ENCODE measurements around the gene MICU1. TPM values are rescaled to one million over a fixed set of nuclear protein-coding genes. Genes with fewer than 3 reads are reported as not detected.
"Not testable (repeated sequence)": the region's sequence is repeated elsewhere in the genome, so short reads cannot be mapped to it uniquely, and the experiment has no call there.

MICU1 gene
- total RNA-seq, 1 experiment from 2014 or later: 36.0 TPM

DNA sequence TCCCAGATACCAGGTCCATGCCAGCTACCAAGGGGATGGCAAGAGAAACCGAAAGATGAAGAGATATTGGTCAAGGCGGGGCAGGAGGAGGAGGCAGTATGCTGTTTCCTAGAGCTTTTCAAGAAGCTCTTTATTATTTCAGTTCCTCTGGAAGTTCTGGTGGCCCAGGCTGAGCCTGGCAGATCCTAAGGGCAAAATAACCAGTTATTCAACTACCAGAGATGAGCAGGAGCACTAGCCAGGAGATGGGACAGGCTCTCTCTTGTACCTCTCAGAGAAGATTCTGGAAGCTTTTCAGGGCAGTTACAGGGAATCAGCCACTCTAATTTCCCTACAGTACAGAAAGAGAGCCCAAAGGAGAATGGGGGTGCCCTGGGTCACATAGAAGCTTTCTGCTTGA is 276.4 kb downstream of the MICU1 start:
- Mint-ChIP-seq H3K36me3 (peaks cover 3% of the 10 kb centered on the region; the same call in 1 of the 2 replicates), H3K9me3 (no peaks in the 10 kb centered on the region), H3K4me3 (no peak overlapping the region), H3K27ac (no peak overlapping the region), H3K27me3 (ENCODE audit: low read depth) (no peaks in the 10 kb centered on the region), H3K4me1 (peaks cover 20% of the 10 kb centered on the region)
- DNase-seq (ENCODE audit: low spot score) (no peak), ATAC-seq (no peak)
- POLR2A ChIA-PET: no interaction called here
- TF ChIP-seq TEAD1 (CRISPR knock-in tag; IDR thresholded peaks at IDR 0.05) (no peak), ZBTB43 (CRISPR knock-in tag; IDR thresholded peaks at IDR 0.05) (no peak), NFATC4 (CRISPR knock-in tag; IDR thresholded peaks at IDR 0.05) (no peak), CREM (CRISPR knock-in tag; IDR thresholded peaks at IDR 0.05) (no peak), ZNF263 (CRISPR knock-in tag; IDR thresholded peaks at IDR 0.05; ENCODE audit: low read depth) (no peak), RELA (CRISPR knock-in tag; IDR thresholded peaks at IDR 0.05; ENCODE audit: borderline replicate concordance) (no peak), ZNF138 (CRISPR knock-in tag; conservative IDR thresholded peaks at IDR 0.05) (no peak)
- TF ChIP-seq, protein P1, sequence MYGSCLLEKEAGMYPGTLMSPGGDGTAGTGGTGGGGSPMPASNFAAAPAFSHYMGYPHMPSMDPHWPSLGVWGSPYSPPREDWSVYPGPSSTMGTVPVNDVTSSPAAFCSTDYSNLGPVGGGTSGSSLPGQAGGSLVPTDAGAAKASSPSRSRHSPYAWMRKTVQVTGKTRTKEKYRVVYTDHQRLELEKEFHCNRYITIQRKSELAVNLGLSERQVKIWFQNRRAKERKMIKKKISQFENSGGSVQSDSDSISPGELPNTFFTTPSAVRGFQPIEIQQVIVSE (CRISPR knock-in tag; IDR thresholded peaks at IDR 0.05; ENCODE audit: borderline replicate concordance): no peak
- TF ChIP-seq, protein P2, sequence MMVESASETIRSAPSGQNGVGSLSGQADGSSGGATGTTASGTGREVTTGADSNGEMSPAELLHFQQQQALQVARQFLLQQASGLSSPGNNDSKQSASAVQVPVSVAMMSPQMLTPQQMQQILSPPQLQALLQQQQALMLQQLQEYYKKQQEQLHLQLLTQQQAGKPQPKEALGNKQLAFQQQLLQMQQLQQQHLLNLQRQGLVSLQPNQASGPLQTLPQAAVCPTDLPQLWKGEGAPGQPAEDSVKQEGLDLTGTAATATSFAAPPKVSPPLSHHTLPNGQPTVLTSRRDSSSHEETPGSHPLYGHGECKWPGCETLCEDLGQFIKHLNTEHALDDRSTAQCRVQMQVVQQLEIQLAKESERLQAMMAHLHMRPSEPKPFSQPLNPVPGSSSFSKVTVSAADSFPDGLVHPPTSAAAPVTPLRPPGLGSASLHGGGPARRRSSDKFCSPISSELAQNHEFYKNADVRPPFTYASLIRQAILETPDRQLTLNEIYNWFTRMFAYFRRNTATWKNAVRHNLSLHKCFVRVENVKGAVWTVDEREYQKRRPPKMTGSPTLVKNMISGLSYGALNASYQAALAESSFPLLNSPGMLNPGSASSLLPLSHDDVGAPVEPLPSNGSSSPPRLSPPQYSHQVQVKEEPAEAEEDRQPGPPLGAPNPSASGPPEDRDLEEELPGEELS (CRISPR knock-in tag; IDR thresholded peaks at IDR 0.05): no peak
- CTCF ChIA-PET: interaction anchor here (1.0 to 1.5 kb wide), 2 partner anchors 8 to 26 kb away, joined by 3 to 4 read pairs; no protein-coding TSS in a partner anchor

DNA sequence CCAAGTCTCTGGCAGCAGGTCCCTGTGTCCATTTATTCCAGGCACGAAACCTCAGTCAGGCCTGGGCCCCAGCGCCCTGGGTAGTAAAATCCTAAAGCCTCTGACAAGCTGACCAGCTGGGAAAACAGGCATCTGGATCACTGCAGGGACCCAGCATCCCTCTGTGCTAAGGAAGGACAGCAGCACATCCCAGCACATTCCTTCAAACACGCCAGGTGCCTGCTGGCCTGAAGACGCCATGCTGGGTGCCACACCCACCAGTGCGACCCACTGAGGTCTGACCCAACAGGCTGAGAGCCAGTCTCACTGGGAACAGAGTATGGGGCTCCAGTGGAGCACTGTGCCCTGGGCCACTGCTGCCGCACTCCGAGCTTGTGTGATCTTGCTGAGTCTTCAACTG is 277.6 kb downstream of the MICU1 start:
- CTCF ChIA-PET: interaction anchor here (0.5 to 1.1 kb wide), 2 partner anchors 8 to 80 kb away, joined by 3 read pairs; no protein-coding TSS in a partner anchor
- no peaks in the 10 kb centered on the region for H3K27me3 Mint-ChIP-seq (ENCODE audit: low read depth)
- peaks cover 15% of the 10 kb centered on the region for H3K4me1 Mint-ChIP-seq
- DNase-seq (ENCODE audit: low spot score): no peak
- no peak overlapping the region for H3K4me3 Mint-ChIP-seq
- H3K27ac Mint-ChIP-seq: 0 out of 2 replicates have a peak overlapping the region, but pooled peaks have one; percentile 45
- peaks cover 3% of the 10 kb centered on the region for H3K36me3 Mint-ChIP-seq
- TF ChIP-seq PRRX2 (CRISPR knock-in tag; IDR thresholded peaks at IDR 0.05): no peak
- TF ChIP-seq GRHL2 (CRISPR knock-in tag; IDR thresholded peaks at IDR 0.05; ENCODE audit: insufficient replicate concordance, severe bottlenecking): no peak
- no peak for TF ChIP-seq NFYB (CRISPR knock-in tag; conservative IDR thresholded peaks at IDR 0.05; ENCODE audit: low read depth)
- no peak for TF ChIP-seq SMAD3 (CRISPR knock-in tag; IDR thresholded peaks at IDR 0.05; ENCODE audit: borderline replicate concordance)
- no peak for TF ChIP-seq OVOL2 (CRISPR knock-in tag; IDR thresholded peaks at IDR 0.05; ENCODE audit: borderline replicate concordance)
- no peak for TF ChIP-seq MYBL2 (CRISPR knock-in tag; IDR thresholded peaks at IDR 0.05)
- TF ChIP-seq, protein P3, sequence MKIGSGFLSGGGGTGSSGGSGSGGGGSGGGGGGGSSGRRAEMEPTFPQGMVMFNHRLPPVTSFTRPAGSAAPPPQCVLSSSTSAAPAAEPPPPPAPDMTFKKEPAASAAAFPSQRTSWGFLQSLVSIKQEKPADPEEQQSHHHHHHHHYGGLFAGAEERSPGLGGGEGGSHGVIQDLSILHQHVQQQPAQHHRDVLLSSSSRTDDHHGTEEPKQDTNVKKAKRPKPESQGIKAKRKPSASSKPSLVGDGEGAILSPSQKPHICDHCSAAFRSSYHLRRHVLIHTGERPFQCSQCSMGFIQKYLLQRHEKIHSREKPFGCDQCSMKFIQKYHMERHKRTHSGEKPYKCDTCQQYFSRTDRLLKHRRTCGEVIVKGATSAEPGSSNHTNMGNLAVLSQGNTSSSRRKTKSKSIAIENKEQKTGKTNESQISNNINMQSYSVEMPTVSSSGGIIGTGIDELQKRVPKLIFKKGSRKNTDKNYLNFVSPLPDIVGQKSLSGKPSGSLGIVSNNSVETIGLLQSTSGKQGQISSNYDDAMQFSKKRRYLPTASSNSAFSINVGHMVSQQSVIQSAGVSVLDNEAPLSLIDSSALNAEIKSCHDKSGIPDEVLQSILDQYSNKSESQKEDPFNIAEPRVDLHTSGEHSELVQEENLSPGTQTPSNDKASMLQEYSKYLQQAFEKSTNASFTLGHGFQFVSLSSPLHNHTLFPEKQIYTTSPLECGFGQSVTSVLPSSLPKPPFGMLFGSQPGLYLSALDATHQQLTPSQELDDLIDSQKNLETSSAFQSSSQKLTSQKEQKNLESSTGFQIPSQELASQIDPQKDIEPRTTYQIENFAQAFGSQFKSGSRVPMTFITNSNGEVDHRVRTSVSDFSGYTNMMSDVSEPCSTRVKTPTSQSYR (CRISPR knock-in tag; IDR thresholded peaks at IDR 0.05): no peak
- no peak for TF ChIP-seq CBFB (CRISPR knock-in tag; IDR thresholded peaks at IDR 0.05; ENCODE audit: low read depth)
- no peak for TF ChIP-seq ZNF423 (CRISPR knock-in tag; IDR thresholded peaks at IDR 0.05)
- POLR2A ChIA-PET: no interaction called here
- no peaks in the 10 kb centered on the region for H3K9me3 Mint-ChIP-seq
- no peak; the same call in 1 of the 2 replicates for ATAC-seq

GRCh38 chr10:72346117-72346516 is 279.8 kb downstream of the MICU1 start:
- H3K4me1 Mint-ChIP-seq; ATAC-seq; H3K4me3 Mint-ChIP-seq; DNase-seq (ENCODE audit: low spot score); H3K27me3 Mint-ChIP-seq (ENCODE audit: low read depth); H3K9me3 Mint-ChIP-seq; H3K27ac Mint-ChIP-seq; H3K36me3 Mint-ChIP-seq; CTCF ChIA-PET: not testable (repeated sequence)
- POLR2A ChIA-PET: interaction anchor here (0.7 kb wide), 1 partner anchor 910 kb away, joined by 4 read pairs; no protein-coding TSS in a partner anchor
